ENCODE measurements around the gene UBE2U.

The UBE2U gene

DNA sequence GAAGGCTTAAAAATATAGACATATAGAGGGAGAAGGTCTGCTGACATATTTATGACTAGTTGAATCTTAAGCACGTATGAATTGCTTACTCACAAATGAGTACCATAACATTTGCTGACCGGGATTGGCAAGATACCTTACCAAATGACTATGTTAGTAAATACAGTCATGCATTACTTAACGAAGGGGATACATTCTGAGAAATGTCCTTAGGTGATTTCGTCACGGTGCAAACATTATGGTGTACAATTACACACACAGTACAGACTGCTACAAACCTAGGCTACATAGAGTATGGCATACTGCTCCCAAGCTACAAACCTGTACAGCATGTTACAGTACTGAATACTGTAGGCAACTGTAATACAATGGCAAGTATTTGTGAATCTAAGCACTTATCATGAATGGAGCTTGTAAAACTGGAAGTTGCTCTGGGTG lies 19.4 kb upstream of the UBE2U start:
- Histone ChIP-seq H3K9me3 (ENCODE audit: control insufficient read depth, insufficient read depth, low read depth, low read length) (no peaks in the 10 kb centered on the region), H3K36me3 (ENCODE audit: control insufficient read depth in 2 of 2, insufficient read depth in 1 of 2, low read length in 2 of 2) (no peaks in the 10 kb centered on the region), H3K4me1 (ENCODE audit: control insufficient read depth, insufficient read depth, low read length) (peaks cover 9% of the 10 kb centered on the region), H3K4me3 (ENCODE audit: low read depth, low read length) (no peak overlapping the region), H3K27ac (ENCODE audit: extremely low read depth, low read depth, low read length) (peak overlapping the region; percentile 16; the same call in 1 of the 2 replicates)
- CTCF ChIA-PET: interaction anchor here (1.1 to 1.4 kb wide), 2 partner anchors 11 to 492 kb away, joined by 3 to 5 read pairs; no protein-coding TSS in a partner anchor
- POLR2A ChIA-PET: interaction anchor here (0.9 kb wide), 1 partner anchor 21 kb away, joined by 8 read pairs; no protein-coding TSS in a partner anchor
- TF ChIP-seq ZSCAN30 (tag by site-specific recombination; IDR thresholded peaks at IDR 0.05): 0 out of 2 replicates have a peak, but pooled peaks have one; percentile 9
- peak; percentile 86 for TF ChIP-seq ZNF2 (tag by site-specific recombination; IDR thresholded peaks at IDR 0.05)
- no peak for TF ChIP-seq ZFP37 (tag by site-specific recombination; IDR thresholded peaks at IDR 0.05)
- peak; percentile 85 for TF ChIP-seq OSR2 (tag by site-specific recombination; IDR thresholded peaks at IDR 0.05)
- TF ChIP-seq FEZF1 (tag by site-specific recombination; IDR thresholded peaks at IDR 0.05): peak; percentile 54
- TF ChIP-seq KLF8 (tag by site-specific recombination; IDR thresholded peaks at IDR 0.05): peak; percentile 74
- peak; percentile 51; the same call in 1 of the 2 replicates for TF ChIP-seq ZEB2 (tag by site-specific recombination; IDR thresholded peaks at IDR 0.05)
- TF ChIP-seq ZBTB21 (tag by site-specific recombination; IDR thresholded peaks at IDR 0.05): peak; percentile 67
- TF ChIP-seq ZNF600 (tag by site-specific recombination; IDR thresholded peaks at IDR 0.05): peak; percentile 92
- peak; percentile 74 for TF ChIP-seq GLI2 (tag by site-specific recombination; IDR thresholded peaks at IDR 0.05; ENCODE audit: borderline replicate concordance, low read depth)
- no peak for TF ChIP-seq ZNF214 (tag by site-specific recombination; IDR thresholded peaks at IDR 0.05; ENCODE audit: borderline replicate concordance)
- TF ChIP-seq ZNF391 (tag by site-specific recombination; IDR thresholded peaks at IDR 0.05; ENCODE audit: borderline replicate concordance, low read depth): 0 out of 2 replicates have a peak, but pooled peaks have one; percentile 52
- TF ChIP-seq ZNF37A (tag by site-specific recombination; IDR thresholded peaks at IDR 0.05): no peak
- TF ChIP-seq ZNF747 (tag by site-specific recombination; IDR thresholded peaks at IDR 0.05): no peak
- TF ChIP-seq, protein P1, sequence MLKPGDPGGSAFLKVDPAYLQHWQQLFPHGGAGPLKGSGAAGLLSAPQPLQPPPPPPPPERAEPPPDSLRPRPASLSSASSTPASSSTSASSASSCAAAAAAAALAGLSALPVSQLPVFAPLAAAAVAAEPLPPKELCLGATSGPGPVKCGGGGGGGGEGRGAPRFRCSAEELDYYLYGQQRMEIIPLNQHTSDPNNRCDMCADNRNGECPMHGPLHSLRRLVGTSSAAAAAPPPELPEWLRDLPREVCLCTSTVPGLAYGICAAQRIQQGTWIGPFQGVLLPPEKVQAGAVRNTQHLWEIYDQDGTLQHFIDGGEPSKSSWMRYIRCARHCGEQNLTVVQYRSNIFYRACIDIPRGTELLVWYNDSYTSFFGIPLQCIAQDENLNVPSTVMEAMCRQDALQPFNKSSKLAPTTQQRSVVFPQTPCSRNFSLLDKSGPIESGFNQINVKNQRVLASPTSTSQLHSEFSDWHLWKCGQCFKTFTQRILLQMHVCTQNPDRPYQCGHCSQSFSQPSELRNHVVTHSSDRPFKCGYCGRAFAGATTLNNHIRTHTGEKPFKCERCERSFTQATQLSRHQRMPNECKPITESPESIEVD (tag by site-specific recombination; IDR thresholded peaks at IDR 0.05): peak; percentile 74
- peak; percentile 35 for TF ChIP-seq ZNF558 (tag by site-specific recombination; IDR thresholded peaks at IDR 0.05)
- peak; percentile 76 for TF ChIP-seq ZBTB17 (tag by site-specific recombination; IDR thresholded peaks at IDR 0.05)
- TF ChIP-seq, protein P2, sequence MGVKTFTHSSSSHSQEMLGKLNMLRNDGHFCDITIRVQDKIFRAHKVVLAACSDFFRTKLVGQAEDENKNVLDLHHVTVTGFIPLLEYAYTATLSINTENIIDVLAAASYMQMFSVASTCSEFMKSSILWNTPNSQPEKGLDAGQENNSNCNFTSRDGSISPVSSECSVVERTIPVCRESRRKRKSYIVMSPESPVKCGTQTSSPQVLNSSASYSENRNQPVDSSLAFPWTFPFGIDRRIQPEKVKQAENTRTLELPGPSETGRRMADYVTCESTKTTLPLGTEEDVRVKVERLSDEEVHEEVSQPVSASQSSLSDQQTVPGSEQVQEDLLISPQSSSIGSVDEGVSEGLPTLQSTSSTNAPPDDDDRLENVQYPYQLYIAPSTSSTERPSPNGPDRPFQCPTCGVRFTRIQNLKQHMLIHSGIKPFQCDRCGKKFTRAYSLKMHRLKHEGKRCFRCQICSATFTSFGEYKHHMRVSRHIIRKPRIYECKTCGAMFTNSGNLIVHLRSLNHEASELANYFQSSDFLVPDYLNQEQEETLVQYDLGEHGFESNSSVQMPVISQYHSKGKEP (tag by site-specific recombination; IDR thresholded peaks at IDR 0.05): peak; percentile 77
- TF ChIP-seq ZNF843 (tag by site-specific recombination; IDR thresholded peaks at IDR 0.05): peak; percentile 70
- TF ChIP-seq ZNF16 (tag by site-specific recombination; IDR thresholded peaks at IDR 0.05; ENCODE audit: low read depth): no peak
- peak; percentile 58 for TF ChIP-seq PRDM10 (tag by site-specific recombination; IDR thresholded peaks at IDR 0.05)
- no peak for TF ChIP-seq ZFP69B (tag by site-specific recombination; IDR thresholded peaks at IDR 0.05)
- TF ChIP-seq ZBTB1 (tag by site-specific recombination; IDR thresholded peaks at IDR 0.05): 0 out of 2 replicates have a peak, but pooled peaks have one; percentile 65
- peak; percentile 90 for TF ChIP-seq ZSCAN23 (tag by site-specific recombination; IDR thresholded peaks at IDR 0.05)
- TF ChIP-seq, protein P3, sequence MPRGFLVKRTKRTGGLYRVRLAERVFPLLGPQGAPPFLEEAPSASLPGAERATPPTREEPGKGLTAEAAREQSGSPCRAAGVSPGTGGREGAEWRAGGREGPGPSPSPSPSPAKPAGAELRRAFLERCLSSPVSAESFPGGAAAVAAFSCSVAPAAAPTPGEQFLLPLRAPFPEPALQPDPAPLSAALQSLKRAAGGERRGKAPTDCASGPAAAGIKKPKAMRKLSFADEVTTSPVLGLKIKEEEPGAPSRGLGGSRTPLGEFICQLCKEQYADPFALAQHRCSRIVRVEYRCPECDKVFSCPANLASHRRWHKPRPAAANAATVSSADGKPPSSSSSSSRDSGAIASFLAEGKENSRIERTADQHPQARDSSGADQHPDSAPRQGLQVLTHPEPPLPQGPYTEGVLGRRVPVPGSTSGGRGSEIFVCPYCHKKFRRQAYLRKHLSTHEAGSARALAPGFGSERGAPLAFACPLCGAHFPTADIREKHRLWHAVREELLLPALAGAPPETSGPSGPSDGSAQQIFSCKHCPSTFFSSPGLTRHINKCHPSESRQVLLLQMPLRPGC (tag by site-specific recombination; IDR thresholded peaks at IDR 0.05): peak; percentile 89
- TF ChIP-seq KLF10 (tag by site-specific recombination; IDR thresholded peaks at IDR 0.05): peak; percentile 66
- TF ChIP-seq, protein P4, sequence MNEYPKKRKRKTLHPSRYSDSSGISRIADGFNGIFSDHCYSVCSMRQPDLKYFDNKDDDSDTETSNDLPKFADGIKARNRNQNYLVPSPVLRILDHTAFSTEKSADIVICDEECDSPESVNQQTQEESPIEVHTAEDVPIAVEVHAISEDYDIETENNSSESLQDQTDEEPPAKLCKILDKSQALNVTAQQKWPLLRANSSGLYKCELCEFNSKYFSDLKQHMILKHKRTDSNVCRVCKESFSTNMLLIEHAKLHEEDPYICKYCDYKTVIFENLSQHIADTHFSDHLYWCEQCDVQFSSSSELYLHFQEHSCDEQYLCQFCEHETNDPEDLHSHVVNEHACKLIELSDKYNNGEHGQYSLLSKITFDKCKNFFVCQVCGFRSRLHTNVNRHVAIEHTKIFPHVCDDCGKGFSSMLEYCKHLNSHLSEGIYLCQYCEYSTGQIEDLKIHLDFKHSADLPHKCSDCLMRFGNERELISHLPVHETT (tag by site-specific recombination; IDR thresholded peaks at IDR 0.05): peak; percentile 90
- 0 out of 2 replicates have a peak, but pooled peaks have one; percentile 27 for TF ChIP-seq ZNF324 (tag by site-specific recombination; IDR thresholded peaks at IDR 0.05)
- TF ChIP-seq SP2 (tag by site-specific recombination; IDR thresholded peaks at IDR 0.05): peak; percentile 26
